Keratinocyte (primary cell): ENCODE measurements around the gene SPATS2. TPM values are rescaled to one million over a fixed set of nuclear protein-coding genes. Genes with fewer than 3 reads are reported as not detected.

ENCODE experiments used
- DNase-seq: peaks from one replicate; pipeline ENCODE4 v3.0.0-alpha.2; 2011; ENCODE audit warnings: low read depth, missing footprints, low spot score
- FAIRE-seq: peaks from 2 replicates; lab custom pipeline; 2011; peaks lifted over from hg19 to GRCh38; lab: Jason Lieb, UNC
- H2AFZ ChIP-seq: 2 replicates; pipeline ENCODE4 v1.6.0; 2012; ENCODE audit warnings: low read length, control low read depth, inconsistent platforms; ENCODE audit not compliant: control insufficient read depth
- H3K27ac ChIP-seq: 2 replicates; pipeline ENCODE4 v1.5.1; 2011; ENCODE audit warnings: low read length; ENCODE audit not compliant: control insufficient read depth, insufficient read depth
- H3K27me3 ChIP-seq: 3 replicates; pipeline ENCODE4 v1.6.0; 2011; ENCODE audit warnings: low read length; ENCODE audit not compliant: control insufficient read depth, insufficient read depth; ENCODE audit errors: extremely low read depth
- H3K36me3 ChIP-seq, 2 experiments: 2 replicates in 1 of 2; 3 replicates in 1 of 2; pipeline ENCODE4 v1.5.1; 2011; ENCODE audit warnings: low read length in 2 of 2, mild to moderate bottlenecking in 1 of 2; ENCODE audit not compliant: control insufficient read depth in 2 of 2, insufficient read depth in 2 of 2; ENCODE audit errors: extremely low read depth in 1 of 2
- H3K4me1 ChIP-seq: 3 replicates; pipeline ENCODE4 v1.5.1; 2011; ENCODE audit warnings: low read length; ENCODE audit not compliant: control insufficient read depth, insufficient read depth; ENCODE audit errors: extremely low read depth
- H3K4me2 ChIP-seq: 3 replicates; pipeline ENCODE4 v1.6.0; 2011; ENCODE audit warnings: low read depth, low read length; ENCODE audit not compliant: control insufficient read depth, insufficient read depth; ENCODE audit errors: extremely low read depth
- H3K4me3 ChIP-seq, 3 experiments: fragments of 200-600 bp in 1 of 3; sonication (generic) in 1 of 3; 2 replicates in 2 of 3; 3 replicates in 1 of 3; pipeline ENCODE4 v1.5.1; 2011 to 2016; ENCODE audit warnings: low read length in 3 of 3, mild to moderate bottlenecking in 3 of 3, control low read depth in 2 of 3, inconsistent platforms in 1 of 3, low read depth in 1 of 3, mixed read lengths in 1 of 3, mixed run types in 1 of 3, moderate library complexity in 1 of 3; ENCODE audit not compliant: control insufficient read depth in 2 of 3, insufficient read depth in 2 of 3; ENCODE audit errors: extremely low read depth in 1 of 3
- H3K79me2 ChIP-seq: 2 replicates; pipeline ENCODE4 v1.6.0; 2012; ENCODE audit warnings: low read length; ENCODE audit not compliant: control insufficient read depth, insufficient read depth
- H3K9ac ChIP-seq: 3 replicates; pipeline ENCODE4 v1.6.0; 2011; ENCODE audit warnings: low read length; ENCODE audit not compliant: control insufficient read depth, insufficient read depth; ENCODE audit errors: extremely low read depth
- H3K9me1 ChIP-seq: 3 replicates; pipeline ENCODE4 v1.6.0; 2011; ENCODE audit warnings: low read length; ENCODE audit not compliant: control insufficient read depth, insufficient read depth; ENCODE audit errors: extremely low read depth
- H3K9me3 ChIP-seq: 2 replicates; pipeline ENCODE4 v1.5.1; 2012; ENCODE audit warnings: low read depth, low read length; ENCODE audit not compliant: control insufficient read depth
- H4K20me1 ChIP-seq: 3 replicates; pipeline ENCODE4 v1.6.0; 2011; ENCODE audit warnings: low read length; ENCODE audit not compliant: control insufficient read depth, insufficient read depth; ENCODE audit errors: extremely low read depth
- CTCF ChIP-seq, 3 experiments: IDR thresholded peaks in 1 of 3; conservative IDR thresholded peaks in 1 of 3; optimal IDR thresholded peaks in 1 of 3; 2 replicates in 2 of 3; 3 replicates in 1 of 3; pipeline versions ENCODE3 to v1.5.1; 2011; ENCODE audit warnings: low read length in 3 of 3, mild to moderate bottlenecking in 3 of 3, moderate library complexity in 2 of 3, control low read depth in 1 of 3, inconsistent platforms in 1 of 3; ENCODE audit not compliant: insufficient read depth in 2 of 3; ENCODE audit errors: extremely low read depth in 1 of 3
- EZH2 ChIP-seq: IDR thresholded peaks from one replicate; pipeline ENCODE4 v1.6.1; 2012; ENCODE audit warnings: inconsistent platforms, mild to moderate bottlenecking, low read length, moderate library complexity
- dilution Hi-C: fragments of 300-500 bp; cut with MboI; formaldehyde crosslinking; loops from one replicate; pipeline ENCODE4 v1.7.0; 2020; ENCODE audit warnings: low sequenced_read_pairs; ENCODE audit not compliant: extremely low pct_ligation_motif_present
- polyA plus RNA-seq, 5 experiments: library from polyadenylated mRNA; depleted of rRNA in 3 of 5; stranded (reverse) in 3 of 5; stranded (forward) in 1 of 5; unstranded in 1 of 5; fragments of >200 nt; gene quantifications; 1 replicate in 1 of 5; 2 replicates in 3 of 5; 3 replicates in 1 of 5; pipeline versions ENCODE4 v1.2.1 to v1.2.3, GENCODE V29; 2011 to 2012; ENCODE audit warnings: missing spikeins in 2 of 5, low read depth in 1 of 5, low replicate concordance in 1 of 5

SPATS2 gene
- polyA plus RNA-seq, 1 donor (not counting 4 experiments of a cell fraction or from before 2014, with no cell fraction given): 47.9 TPM

- dilution Hi-C loops: no loop called here
- FAIRE-seq: no peak
- no peaks in the 10 kb centered on the region for H3K79me2 ChIP-seq
These were observed 189.3 kb downstream of the SPATS2 start for GRCh38 chr12:49556391-49557186.

GRCh38 chr12:49557187-49557916 lies 190.1 kb downstream of the SPATS2 start:
- no peak for TF ChIP-seq CTCF (optimal IDR thresholded peaks at IDR 0.05 in 1 of 3, IDR thresholded peaks at IDR 0.05 in 1 of 3, conservative IDR thresholded peaks at IDR 0.05 in 1 of 3; ENCODE audit: extremely low read depth in 1 of 3, insufficient read depth in 2 of 3, low read length in 3 of 3)
- TF ChIP-seq EZH2: no peak
- DNase-seq (no peak), FAIRE-seq (no peak)
- Histone ChIP-seq H3K36me3 (peaks cover 24 to 36% of the 10 kb centered on the region in 2 experiments), H3K4me1 (no peaks in the 10 kb centered on the region), H4K20me1 (no peaks in the 10 kb centered on the region), H3K27me3 (peaks cover 6% of the 10 kb centered on the region), H3K4me2 (no peak overlapping the region), H2AFZ (no peak overlapping the region), H3K9ac (no peak overlapping the region), H3K9me3 (no peaks in the 10 kb centered on the region), H3K4me3 (no peak overlapping the region), H3K9me1 (no peaks in the 10 kb centered on the region), H3K27ac (no peak overlapping the region), H3K79me2 (no peaks in the 10 kb centered on the region)
- dilution Hi-C loops: no loop called here

More at GRCh38 chr12:49556391-49557186, 189.3 kb downstream of the SPATS2 start:
- Histone ChIP-seq H3K4me3 (no peak overlapping the region), H3K4me2 (no peak overlapping the region), H3K27me3 (peaks cover 14% of the 10 kb centered on the region), H3K9me1 (no peaks in the 10 kb centered on the region), H3K9ac (no peak overlapping the region), H3K27ac (no peak overlapping the region), H3K9me3 (no peaks in the 10 kb centered on the region), H3K4me1 (peaks cover 4% of the 10 kb centered on the region), H4K20me1 (no peaks in the 10 kb centered on the region), H3K36me3 (peaks cover 20 to 29% of the 10 kb centered on the region in 2 experiments), H2AFZ (no peak overlapping the region)
- DNase-seq: no peak
- TF ChIP-seq EZH2 (no peak), CTCF (optimal IDR thresholded peaks at IDR 0.05 in 1 of 3, IDR thresholded peaks at IDR 0.05 in 1 of 3, conservative IDR thresholded peaks at IDR 0.05 in 1 of 3; ENCODE audit: extremely low read depth in 1 of 3, insufficient read depth in 2 of 3, low read length in 3 of 3) (no peak)
